IMR-90 (cell line): ENCODE data around the gene SRD5A3. TPM values are rescaled to one million over a fixed set of nuclear protein-coding genes. Genes with fewer than 3 reads are reported as not detected.

Experiments used
- ATAC-seq: fragments of 200-7000 bp; cut with Tn5 transposase; 2 replicates; pipeline ENCODE4 v1.9.1; 2020; ENCODE audit warnings: low read depth, mild to moderate bottlenecking, moderate library complexity
- BruUV-seq: library from RNA; stranded (reverse); fragments of 400-500 nt; replicated peaks from 2 replicates; lab custom pipeline; 2021; lab: Mats Ljungman, UMichigan
- CTCF ChIA-PET: fragments of 300-600 bp; formaldehyde crosslinking; extraction: SDS; loops from one replicate; lab custom pipeline; 2021; ENCODE audit warnings: antibody characterized with exemption; lab: Yijun Ruan, JAX
- POLR2A ChIA-PET: fragments of 300-600 bp; sonication (Branson Sonifier 250); formaldehyde crosslinking; loops from one replicate; lab custom pipeline; 2022; ENCODE audit warnings: antibody characterized with exemption; ENCODE audit not compliant: unreplicated experiment; lab: Charles Lee
- DNase-seq: peaks from one replicate; pipeline ENCODE4 v3.0.0; 2013
- H2AFZ ChIP-seq: replicated peaks from 2 replicates; pipeline ENCODE3; 2013; ENCODE audit warnings: low read length, mild to moderate bottlenecking; ENCODE audit not compliant: poor library complexity
- H2AK5ac ChIP-seq: 2 replicates; pipeline ENCODE4 v1.6.1; 2013; ENCODE audit warnings: low read depth, low read length, inconsistent platforms
- H2AK9ac ChIP-seq: replicated peaks from 2 replicates; pipeline ENCODE3; 2013; ENCODE audit warnings: mild to moderate bottlenecking, low read depth, low read length, moderate library complexity; ENCODE audit not compliant: poor library complexity
- H2BK120ac ChIP-seq: 2 replicates; pipeline ENCODE4 v1.6.1; 2013; ENCODE audit warnings: low read depth, low read length, inconsistent platforms
- H2BK15ac ChIP-seq: 3 replicates; pipeline ENCODE4 v1.6.1; 2013; ENCODE audit warnings: low read depth, low read length, inconsistent platforms
- H2BK20ac ChIP-seq: 2 replicates; pipeline ENCODE4 v1.6.1; 2013; ENCODE audit warnings: low read depth, mild to moderate bottlenecking, inconsistent platforms, low read length, moderate library complexity
- H2BK5ac ChIP-seq: 2 replicates; pipeline ENCODE4 v1.6.1; 2013; ENCODE audit warnings: mild to moderate bottlenecking, low read depth, low read length, inconsistent platforms; ENCODE audit not compliant: poor library complexity, severe bottlenecking
- H3K14ac ChIP-seq: replicated peaks from 2 replicates; pipeline ENCODE4 v1.6.1; 2013; ENCODE audit warnings: low read depth, low read length, inconsistent platforms
- H3K18ac ChIP-seq: 2 replicates; pipeline ENCODE4 v1.6.1; 2013; ENCODE audit warnings: low read depth, low read length, control low read depth
- H3K23ac ChIP-seq: 2 replicates; pipeline ENCODE4 v1.6.1; 2013; ENCODE audit warnings: low read depth, low read length, inconsistent platforms
- H3K27ac ChIP-seq: 2 replicates; pipeline ENCODE4 v1.5.1; 2013; ENCODE audit warnings: mild to moderate bottlenecking, control low read depth, low read length; ENCODE audit not compliant: insufficient read depth
- H3K27me3 ChIP-seq: 2 replicates; pipeline ENCODE4 v1.6.1; 2013; ENCODE audit warnings: low read length; ENCODE audit not compliant: control insufficient read depth, insufficient read depth
- H3K36me3 ChIP-seq: 2 replicates; pipeline ENCODE4 v1.6.1; 2013; ENCODE audit warnings: low read length, mixed read lengths; ENCODE audit not compliant: control insufficient read depth, insufficient read depth
- H3K4ac ChIP-seq: 2 replicates; pipeline ENCODE4 v1.6.1; 2013; ENCODE audit warnings: low read depth, low read length, inconsistent platforms
- H3K4me1 ChIP-seq: 2 replicates; pipeline ENCODE4 v1.6.1; 2013; ENCODE audit warnings: low read length, mixed read lengths; ENCODE audit not compliant: control insufficient read depth, insufficient read depth
- H3K4me2 ChIP-seq: 2 replicates; pipeline ENCODE4 v1.6.1; 2013; ENCODE audit warnings: low read depth, mild to moderate bottlenecking, control low read depth, low read length, moderate library complexity
- H3K4me3 ChIP-seq: 2 replicates; pipeline ENCODE4 v1.5.1; 2013; ENCODE audit warnings: low read depth, mild to moderate bottlenecking, control low read depth, low read length, moderate library complexity; ENCODE audit not compliant: insufficient read depth
- H3K56ac ChIP-seq: 2 replicates; pipeline ENCODE4 v1.6.1; 2013; ENCODE audit warnings: low read length, inconsistent platforms; ENCODE audit not compliant: insufficient read depth; ENCODE audit errors: extremely low read depth
- H3K79me1 ChIP-seq, 2 experiments: 2 replicates each; pipeline ENCODE4 v1.6.1; 2013; ENCODE audit warnings: low read length in 2 of 2, inconsistent platforms in 1 of 2, low read depth in 1 of 2
- H3K9ac ChIP-seq: 2 replicates; pipeline ENCODE4 v1.6.1; 2013; ENCODE audit warnings: low read depth, low read length, control low read depth
- H3K9me1 ChIP-seq: 2 replicates; pipeline ENCODE4 v1.6.1; 2013; ENCODE audit warnings: low read length, inconsistent platforms; ENCODE audit not compliant: insufficient read depth
- H3K9me3 ChIP-seq: 2 replicates; pipeline ENCODE4 v1.6.1; 2013; ENCODE audit warnings: low read length; ENCODE audit not compliant: control insufficient read depth, insufficient read depth
- H4K20me1 ChIP-seq: 2 replicates; pipeline ENCODE4 v1.6.1; 2013; ENCODE audit warnings: low read length, inconsistent platforms; ENCODE audit not compliant: insufficient read depth
- H4K5ac ChIP-seq: 2 replicates; pipeline ENCODE4 v1.6.1; 2013; ENCODE audit warnings: mild to moderate bottlenecking, low read depth, low read length, control low read depth
- H4K8ac ChIP-seq, 2 experiments: 2 replicates each; pipeline ENCODE4 v1.6.1; 2013; ENCODE audit warnings: low read depth in 2 of 2, low read length in 2 of 2, control low read depth in 1 of 2, inconsistent platforms in 1 of 2
- H4K91ac ChIP-seq: 2 replicates; pipeline ENCODE4 v1.6.1; 2013; ENCODE audit warnings: low read depth, low read length, inconsistent platforms; ENCODE audit not compliant: insufficient read depth
- BHLHE40 ChIP-seq: fragments of 150-350 bp; IDR thresholded peaks from 2 replicates; pipeline ENCODE4 v1.6.1; 2016; ENCODE audit warnings: mild to moderate bottlenecking, low read depth, low read length
- CEBPB ChIP-seq: IDR thresholded peaks from 2 replicates; pipeline ENCODE4 v1.6.1; 2012; ENCODE audit warnings: low read depth, low read length, improper control_type of control experiment
- CHD1 ChIP-seq: IDR thresholded peaks from 2 replicates; pipeline ENCODE4 v1.6.1; 2012; ENCODE audit warnings: low read depth, low read length, improper control_type of control experiment
- FOS ChIP-seq: fragments of 150-350 bp; IDR thresholded peaks from 2 replicates; pipeline ENCODE4 v1.6.1; 2016; ENCODE audit warnings: low read depth, low read length
- MAFK ChIP-seq: IDR thresholded peaks from 2 replicates; pipeline ENCODE4 v1.6.1; 2012; ENCODE audit warnings: low read depth, low read length, improper control_type of control experiment
- MXI1 ChIP-seq: IDR thresholded peaks from 2 replicates; pipeline ENCODE4 v1.6.1; 2012; ENCODE audit warnings: low read depth, mild to moderate bottlenecking, low read length, moderate library complexity, borderline replicate concordance
- NFE2L2 ChIP-seq: fragments of 150-350 bp; IDR thresholded peaks from 2 replicates; pipeline ENCODE4 v1.6.1; 2016; ENCODE audit warnings: low read depth, mild to moderate bottlenecking, low read length
- POLR2A ChIP-seq: IDR thresholded peaks from 2 replicates; pipeline ENCODE4 v1.6.1; 2012; ENCODE audit warnings: mild to moderate bottlenecking, low read depth, low read length
- RCOR1 ChIP-seq: IDR thresholded peaks from 2 replicates; pipeline ENCODE4 v1.6.1; 2012; ENCODE audit warnings: mild to moderate bottlenecking, low read length, improper control_type of control experiment; ENCODE audit not compliant: insufficient replicate concordance
- SMC3 ChIP-seq: fragments of 150-350 bp; IDR thresholded peaks from 2 replicates; pipeline ENCODE4 v1.6.1; 2016; ENCODE audit warnings: low read depth, mild to moderate bottlenecking, antibody characterized with exemption, low read length, moderate library complexity
- whole genome bisulfite sequencing, 2 experiments: methylation state at CpG; one replicate each; pipeline versions ENCODE4 v1.1.5 to v1.1.7; 2013; ENCODE audit warnings: missing lambda C conversion rate in 2 of 2; ENCODE audit not compliant: insufficient read length in 1 of 2; ENCODE audit errors: extremely low coverage in 2 of 2; 5-methylcytosine and 5-hydroxymethylcytosine counted together
- dilution Hi-C: fragments of 300-500 bp; cut with HindIII; formaldehyde crosslinking; loops from one replicate; pipeline ENCODE4 v1.14.3; 2018; ENCODE audit warnings: low sequenced_read_pairs; ENCODE audit not compliant: unreplicated experiment
- in situ Hi-C: fragments of 300-500 bp; cut with MboI; formaldehyde crosslinking; loops from 3 replicates; pipeline ENCODE4 v1.14.3; 2019; ENCODE audit warnings: low sequenced_read_pairs, inconsistent platforms, mixed read lengths
- intact Hi-C: fragments of 100-400 bp; cut with micrococcal nuclease; formaldehyde crosslinking; loops from 2 replicates; pipeline ENCODE4 v1.10.0; 2022
- polyA plus RNA-seq, 3 experiments: library from polyadenylated mRNA; depleted of rRNA; stranded (reverse); fragments of >200 nt; gene quantifications; 2 replicates each; pipeline ENCODE4 v1.2.3, GENCODE V29; 2012; ENCODE audit warnings: low replicate concordance in 1 of 3
- total RNA-seq: library from RNA; depleted of rRNA; stranded (reverse); fragments of >200 nt; gene quantifications from 2 replicates; pipeline ENCODE4 v1.2.3, GENCODE V29; 2012
- TF ChIP-seq, protein P1 (sequence below): conservative IDR thresholded peaks from 2 replicates; pipeline ENCODE4 v1.5.1; 2012; ENCODE audit warnings: mild to moderate bottlenecking, low read depth, low read length, improper control_type of control experiment
- TF ChIP-seq, protein P2 (sequence below): fragments of 150-350 bp; IDR thresholded peaks from 2 replicates; pipeline ENCODE4 v1.6.1; 2017; ENCODE audit warnings: mild to moderate bottlenecking, antibody characterized with exemption, low read length, low read depth
- TF ChIP-seq, protein P3 (sequence below): fragments of 150-350 bp; IDR thresholded peaks from 2 replicates; pipeline ENCODE4 v1.6.1; 2016; ENCODE audit warnings: low read depth, mild to moderate bottlenecking, low read length, moderate library complexity, borderline replicate concordance

Gene SRD5A3
- total and polyA plus RNA-seq, 2 of the 4 experiments (the other 2 are of a cell fraction) = 5.6 to 6.8 TPM

DNA sequence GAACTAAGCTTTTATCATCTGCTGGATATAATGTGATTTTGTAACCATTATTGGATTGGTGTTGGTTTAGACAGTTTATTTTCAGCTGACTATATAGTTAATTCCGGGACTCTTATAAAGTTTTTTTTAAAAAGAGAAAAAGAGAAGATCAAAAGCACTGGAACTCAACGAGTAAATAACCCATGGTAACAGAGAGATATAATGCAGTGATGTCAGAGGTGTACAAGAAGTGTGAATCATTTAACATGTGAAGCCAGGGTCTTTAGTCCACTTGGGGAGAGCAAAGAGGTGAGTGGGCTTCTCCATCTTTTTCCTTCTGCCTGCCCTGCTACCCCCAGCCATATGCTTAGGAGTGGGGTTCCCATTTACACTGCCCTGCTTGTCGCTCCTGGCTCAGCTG, 52.9 kb downstream of the SRD5A3 start:
- Histone ChIP-seq H3K27ac (peak overlapping the region; percentile 61; the same call in 1 of the 2 replicates), H3K18ac (peak overlapping the region; percentile 13), H3K56ac (no peak overlapping the region; the same call in 1 of the 2 replicates), H3K4ac (peak overlapping the region; percentile 51), H2BK15ac (no peak overlapping the region), H4K20me1 (peaks cover 62% of the 10 kb centered on the region), H3K9me1 (peaks cover 3% of the 10 kb centered on the region; the same call in 1 of the 2 replicates), H3K36me3 (peaks cover 10% of the 10 kb centered on the region), H4K91ac (no peak overlapping the region; the same call in 1 of the 2 replicates), H3K79me1 (peaks cover 2 to 12% of the 10 kb centered on the region in 2 experiments; a peak in 2 of 4 replicates), H4K5ac (no peak overlapping the region; the same call in 1 of the 2 replicates), H2BK5ac (peak overlapping the region; percentile 73), H3K27me3 (no peaks in the 10 kb centered on the region), H2AK5ac (peak overlapping the region; percentile 62; the same call in 1 of the 2 replicates), H3K4me1 (peaks cover 2% of the 10 kb centered on the region), H3K14ac (peak overlapping the region; percentile 50), H2BK20ac (no peak overlapping the region), H4K8ac (peak overlapping the region in 1 of 2 experiments; percentile 33; a peak in 1 of 4 replicates), H2BK120ac (0 out of 2 replicates have a peak overlapping the region, but pooled peaks have one; percentile 19), H3K9me3 (no peaks in the 10 kb centered on the region), H3K4me2 (peak overlapping the region; percentile 91), H3K23ac (peak overlapping the region; percentile 90), H2AK9ac (no peak overlapping the region), H3K4me3 (peak overlapping the region; percentile 99), H3K9ac (peak overlapping the region; percentile 73), H2AFZ (no peak overlapping the region)
- CTCF ChIA-PET = interaction anchor here (0.7 kb wide), 1 partner anchor 239 kb away, joined by 4 read pairs; no protein-coding TSS in a partner anchor
- in situ Hi-C loops (no loop called here), dilution Hi-C loops (no loop called here), intact Hi-C loops (no loop called here)
- ATAC-seq (no peak), DNase-seq (peak; percentile 22)
- BruUV-seq = no TSS peak
- POLR2A ChIA-PET = no interaction called here
- no CpG with 5 or more reads among the region's 3 CpGs for WGBS, 2 experiments
- TF ChIP-seq NFE2L2 (no peak), CEBPB (no peak), SMC3 (no peak), MAFK (no peak), POLR2A (no peak), RCOR1 (no peak), MXI1 (no peak), BHLHE40 (no peak), FOS (no peak), CHD1 (no peak)
- TF ChIP-seq, protein P1, sequence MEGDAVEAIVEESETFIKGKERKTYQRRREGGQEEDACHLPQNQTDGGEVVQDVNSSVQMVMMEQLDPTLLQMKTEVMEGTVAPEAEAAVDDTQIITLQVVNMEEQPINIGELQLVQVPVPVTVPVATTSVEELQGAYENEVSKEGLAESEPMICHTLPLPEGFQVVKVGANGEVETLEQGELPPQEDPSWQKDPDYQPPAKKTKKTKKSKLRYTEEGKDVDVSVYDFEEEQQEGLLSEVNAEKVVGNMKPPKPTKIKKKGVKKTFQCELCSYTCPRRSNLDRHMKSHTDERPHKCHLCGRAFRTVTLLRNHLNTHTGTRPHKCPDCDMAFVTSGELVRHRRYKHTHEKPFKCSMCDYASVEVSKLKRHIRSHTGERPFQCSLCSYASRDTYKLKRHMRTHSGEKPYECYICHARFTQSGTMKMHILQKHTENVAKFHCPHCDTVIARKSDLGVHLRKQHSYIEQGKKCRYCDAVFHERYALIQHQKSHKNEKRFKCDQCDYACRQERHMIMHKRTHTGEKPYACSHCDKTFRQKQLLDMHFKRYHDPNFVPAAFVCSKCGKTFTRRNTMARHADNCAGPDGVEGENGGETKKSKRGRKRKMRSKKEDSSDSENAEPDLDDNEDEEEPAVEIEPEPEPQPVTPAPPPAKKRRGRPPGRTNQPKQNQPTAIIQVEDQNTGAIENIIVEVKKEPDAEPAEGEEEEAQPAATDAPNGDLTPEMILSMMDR = no peak
- TF ChIP-seq, protein P2, sequence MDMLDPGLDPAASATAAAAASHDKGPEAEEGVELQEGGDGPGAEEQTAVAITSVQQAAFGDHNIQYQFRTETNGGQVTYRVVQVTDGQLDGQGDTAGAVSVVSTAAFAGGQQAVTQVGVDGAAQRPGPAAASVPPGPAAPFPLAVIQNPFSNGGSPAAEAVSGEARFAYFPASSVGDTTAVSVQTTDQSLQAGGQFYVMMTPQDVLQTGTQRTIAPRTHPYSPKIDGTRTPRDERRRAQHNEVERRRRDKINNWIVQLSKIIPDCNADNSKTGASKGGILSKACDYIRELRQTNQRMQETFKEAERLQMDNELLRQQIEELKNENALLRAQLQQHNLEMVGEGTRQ = no peak
- TF ChIP-seq, protein P3, sequence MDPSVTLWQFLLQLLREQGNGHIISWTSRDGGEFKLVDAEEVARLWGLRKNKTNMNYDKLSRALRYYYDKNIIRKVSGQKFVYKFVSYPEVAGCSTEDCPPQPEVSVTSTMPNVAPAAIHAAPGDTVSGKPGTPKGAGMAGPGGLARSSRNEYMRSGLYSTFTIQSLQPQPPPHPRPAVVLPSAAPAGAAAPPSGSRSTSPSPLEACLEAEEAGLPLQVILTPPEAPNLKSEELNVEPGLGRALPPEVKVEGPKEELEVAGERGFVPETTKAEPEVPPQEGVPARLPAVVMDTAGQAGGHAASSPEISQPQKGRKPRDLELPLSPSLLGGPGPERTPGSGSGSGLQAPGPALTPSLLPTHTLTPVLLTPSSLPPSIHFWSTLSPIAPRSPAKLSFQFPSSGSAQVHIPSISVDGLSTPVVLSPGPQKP = no peak
